GM23338 (cell line): ENCODE results near the gene LAMC3. TPM values are rescaled to one million over a fixed set of nuclear protein-coding genes. Genes with fewer than 3 reads are reported as not detected.

Experiments
- ATAC-seq: fragments of 200-7000 bp; cut with Tn5 transposase; 3 replicates; pipeline ENCODE4 v1.9.1; 2020
- DNase-seq: peaks from one replicate; pipeline ENCODE4 v3.0.0-alpha.2; 2015; ENCODE audit warnings: low spot score
- H2AFZ ChIP-seq: fragments of 200-600 bp; sonication (generic); 2 replicates; pipeline ENCODE4 v1.8.0; 2016; ENCODE audit warnings: antibody characterized with exemption, mild to moderate bottlenecking, moderate library complexity
- H3F3A ChIP-seq: fragments of 200-600 bp; sonication (generic); replicated peaks from 2 replicates; pipeline ENCODE4 v1.8.0; 2017; ENCODE audit warnings: antibody characterized with exemption, mixed run types, low read depth
- H3K27ac ChIP-seq: fragments of 200-600 bp; sonication (generic); 2 replicates; pipeline ENCODE4 v1.6.1; 2016; ENCODE audit warnings: low read depth
- H3K27me3 ChIP-seq: fragments of 200-600 bp; sonication (generic); 2 replicates; pipeline ENCODE4 v1.8.0; 2016; ENCODE audit warnings: mild to moderate bottlenecking, mixed run types, moderate library complexity; ENCODE audit not compliant: insufficient read depth
- H3K36me3 ChIP-seq: fragments of 200-600 bp; sonication (generic); 2 replicates; pipeline ENCODE4 v1.8.0; 2016; ENCODE audit warnings: mild to moderate bottlenecking; ENCODE audit not compliant: insufficient read depth
- H3K4me1 ChIP-seq: fragments of 200-600 bp; sonication (generic); 2 replicates; pipeline ENCODE4 v1.8.0; 2016; ENCODE audit warnings: mild to moderate bottlenecking, moderate library complexity; ENCODE audit not compliant: insufficient read depth
- H3K4me2 ChIP-seq: fragments of 200-600 bp; sonication (generic); 2 replicates; pipeline ENCODE4 v1.7.1; 2017; ENCODE audit warnings: mixed run types
- H3K4me3 ChIP-seq: fragments of 200-600 bp; sonication (generic); 2 replicates; pipeline ENCODE4 v1.6.1; 2016; ENCODE audit warnings: mixed run types
- H3K79me2 ChIP-seq: fragments of 200-600 bp; sonication (generic); replicated peaks from 2 replicates; pipeline ENCODE4 v1.8.0; 2017; ENCODE audit warnings: mild to moderate bottlenecking; ENCODE audit not compliant: insufficient read depth
- H3K9me2 ChIP-seq: fragments of 200-600 bp; sonication (generic); 2 replicates; pipeline ENCODE4 v1.8.0; 2017; ENCODE audit not compliant: insufficient read depth
- H4K20me1 ChIP-seq: fragments of 200-600 bp; sonication (generic); replicated peaks from 2 replicates; pipeline ENCODE4 v1.8.0; 2017; ENCODE audit warnings: mild to moderate bottlenecking; ENCODE audit not compliant: insufficient read depth
- H3K27ac Mint-ChIP-seq: 2 replicates; pipeline ENCODE4 v1.8.0; 2020; ENCODE audit warnings: inconsistent platforms, mild to moderate bottlenecking, moderate library complexity, mixed read lengths
- H3K27me3 Mint-ChIP-seq: 3 replicates; pipeline ENCODE4 v1.8.0; 2022; ENCODE audit warnings: low read depth, mild to moderate bottlenecking, moderate library complexity, mixed read lengths, inconsistent platforms; ENCODE audit not compliant: insufficient read depth, poor library complexity
- H3K36me3 Mint-ChIP-seq: 3 replicates; pipeline ENCODE4 v1.8.0; 2021; ENCODE audit warnings: low read depth, mild to moderate bottlenecking, inconsistent platforms, moderate library complexity, mixed read lengths
- H3K4me1 Mint-ChIP-seq: 3 replicates; pipeline ENCODE4 v1.8.0; 2020; ENCODE audit warnings: mild to moderate bottlenecking, inconsistent platforms, mixed read lengths
- H3K4me3 Mint-ChIP-seq: 3 replicates; pipeline ENCODE4 v1.8.0; 2021; ENCODE audit warnings: moderate library complexity, mild to moderate bottlenecking, inconsistent platforms, mixed read lengths
- H3K9me3 Mint-ChIP-seq: 3 replicates; pipeline ENCODE4 v1.8.0; 2020; ENCODE audit warnings: moderate library complexity, mild to moderate bottlenecking, inconsistent platforms, mixed read lengths
- CREB1 ChIP-seq: fragments of 250-450 bp; sonication (Bioruptor Pico); IDR thresholded peaks from 2 replicates; pipeline ENCODE4 v1.5.0; 2020; ENCODE audit warnings: low read depth, mild to moderate bottlenecking, moderate library complexity
- EZH2 ChIP-seq: fragments of 200-600 bp; sonication (generic); IDR thresholded peaks from one replicate; pipeline ENCODE4 v1.8.0; 2017; ENCODE audit warnings: antibody characterized with exemption, mild to moderate bottlenecking, low read depth; ENCODE audit not compliant: unreplicated experiment
- EZH2phosphoT487 ChIP-seq: fragments of 200-600 bp; sonication (generic); IDR thresholded peaks from one replicate; pipeline ENCODE4 v1.8.1; 2018; ENCODE audit warnings: antibody characterized with exemption; ENCODE audit not compliant: unreplicated experiment
- JUNB ChIP-seq: IDR thresholded peaks from one replicate; pipeline ENCODE4 v1.6.1; 2016; ENCODE audit warnings: antibody characterized with exemption; ENCODE audit not compliant: unreplicated experiment
- NANOG ChIP-seq: IDR thresholded peaks from 2 replicates; pipeline ENCODE4 v1.6.1; 2016; ENCODE audit warnings: antibody characterized with exemption, borderline replicate concordance
- POLR2AphosphoS5 ChIP-seq: IDR thresholded peaks from 2 replicates; pipeline ENCODE4 v1.6.1; 2016; ENCODE audit warnings: antibody characterized with exemption, low read depth
- STAT1 ChIP-seq: IDR thresholded peaks from one replicate; pipeline ENCODE4 v1.6.1; 2016; ENCODE audit warnings: antibody characterized with exemption; ENCODE audit not compliant: unreplicated experiment
- ZNF114 ChIP-seq: fragments of 250-450 bp; sonication (Bioruptor Pico); IDR thresholded peaks from 2 replicates; pipeline ENCODE4 v1.5.0; 2020; ENCODE audit warnings: mild to moderate bottlenecking, moderate library complexity
- ZNF331 ChIP-seq: fragments of 250-450 bp; sonication (Bioruptor Pico); IDR thresholded peaks from 2 replicates; pipeline ENCODE4 v1.5.0; 2020; ENCODE audit warnings: low read depth, mild to moderate bottlenecking, moderate library complexity
- polyA plus RNA-seq: library from polyadenylated mRNA; unstranded; fragments of >200 nt; fragmentation: Nextera tagmentation; extraction: Ambion mirVana; gene quantifications from 2 replicates; pipeline ENCODE4 v1.2.1, GENCODE V29; 2016
- total RNA-seq: library from RNA; depleted of rRNA; stranded (reverse); fragments of >200 nt; shearing (Covaris generic); gene quantifications from 2 replicates; pipeline ENCODE4 v1.2.3, GENCODE V29; 2014
- TF ChIP-seq, protein P1 (sequence below): fragments of 250-450 bp; sonication (Bioruptor Pico); IDR thresholded peaks from 2 replicates; pipeline ENCODE4 v1.5.0; 2020; ENCODE audit warnings: mild to moderate bottlenecking, moderate library complexity
- TF ChIP-seq, protein P2 (sequence below): IDR thresholded peaks from 2 replicates; pipeline ENCODE4 v1.6.1; 2016; ENCODE audit warnings: antibody characterized with exemption
- TF ChIP-seq, protein P3 (sequence below), 2 experiments: fragments of 200-600 bp in 1 of 2; sonication (generic) in 1 of 2; conservative IDR thresholded peaks; 2 replicates each; pipeline versions ENCODE4 v1.5.1 to v1.6.1; 2016 to 2017; ENCODE audit warnings: antibody characterized with exemption in 2 of 2, low read depth in 2 of 2, mild to moderate bottlenecking in 2 of 2, moderate library complexity in 1 of 2
- TF ChIP-seq, protein P4 (sequence below): IDR thresholded peaks from one replicate; pipeline ENCODE4 v1.6.1; 2018; ENCODE audit warnings: antibody characterized with exemption; ENCODE audit not compliant: unreplicated experiment

Gene LAMC3
- total and polyA plus RNA-seq, 2 experiments from 2014 or later, result 9.0 to 27.4 TPM

GRCh38 chr9:130989391-130989790, 19.6 kb upstream of the LAMC3 start:
- TF ChIP-seq, protein P1, sequence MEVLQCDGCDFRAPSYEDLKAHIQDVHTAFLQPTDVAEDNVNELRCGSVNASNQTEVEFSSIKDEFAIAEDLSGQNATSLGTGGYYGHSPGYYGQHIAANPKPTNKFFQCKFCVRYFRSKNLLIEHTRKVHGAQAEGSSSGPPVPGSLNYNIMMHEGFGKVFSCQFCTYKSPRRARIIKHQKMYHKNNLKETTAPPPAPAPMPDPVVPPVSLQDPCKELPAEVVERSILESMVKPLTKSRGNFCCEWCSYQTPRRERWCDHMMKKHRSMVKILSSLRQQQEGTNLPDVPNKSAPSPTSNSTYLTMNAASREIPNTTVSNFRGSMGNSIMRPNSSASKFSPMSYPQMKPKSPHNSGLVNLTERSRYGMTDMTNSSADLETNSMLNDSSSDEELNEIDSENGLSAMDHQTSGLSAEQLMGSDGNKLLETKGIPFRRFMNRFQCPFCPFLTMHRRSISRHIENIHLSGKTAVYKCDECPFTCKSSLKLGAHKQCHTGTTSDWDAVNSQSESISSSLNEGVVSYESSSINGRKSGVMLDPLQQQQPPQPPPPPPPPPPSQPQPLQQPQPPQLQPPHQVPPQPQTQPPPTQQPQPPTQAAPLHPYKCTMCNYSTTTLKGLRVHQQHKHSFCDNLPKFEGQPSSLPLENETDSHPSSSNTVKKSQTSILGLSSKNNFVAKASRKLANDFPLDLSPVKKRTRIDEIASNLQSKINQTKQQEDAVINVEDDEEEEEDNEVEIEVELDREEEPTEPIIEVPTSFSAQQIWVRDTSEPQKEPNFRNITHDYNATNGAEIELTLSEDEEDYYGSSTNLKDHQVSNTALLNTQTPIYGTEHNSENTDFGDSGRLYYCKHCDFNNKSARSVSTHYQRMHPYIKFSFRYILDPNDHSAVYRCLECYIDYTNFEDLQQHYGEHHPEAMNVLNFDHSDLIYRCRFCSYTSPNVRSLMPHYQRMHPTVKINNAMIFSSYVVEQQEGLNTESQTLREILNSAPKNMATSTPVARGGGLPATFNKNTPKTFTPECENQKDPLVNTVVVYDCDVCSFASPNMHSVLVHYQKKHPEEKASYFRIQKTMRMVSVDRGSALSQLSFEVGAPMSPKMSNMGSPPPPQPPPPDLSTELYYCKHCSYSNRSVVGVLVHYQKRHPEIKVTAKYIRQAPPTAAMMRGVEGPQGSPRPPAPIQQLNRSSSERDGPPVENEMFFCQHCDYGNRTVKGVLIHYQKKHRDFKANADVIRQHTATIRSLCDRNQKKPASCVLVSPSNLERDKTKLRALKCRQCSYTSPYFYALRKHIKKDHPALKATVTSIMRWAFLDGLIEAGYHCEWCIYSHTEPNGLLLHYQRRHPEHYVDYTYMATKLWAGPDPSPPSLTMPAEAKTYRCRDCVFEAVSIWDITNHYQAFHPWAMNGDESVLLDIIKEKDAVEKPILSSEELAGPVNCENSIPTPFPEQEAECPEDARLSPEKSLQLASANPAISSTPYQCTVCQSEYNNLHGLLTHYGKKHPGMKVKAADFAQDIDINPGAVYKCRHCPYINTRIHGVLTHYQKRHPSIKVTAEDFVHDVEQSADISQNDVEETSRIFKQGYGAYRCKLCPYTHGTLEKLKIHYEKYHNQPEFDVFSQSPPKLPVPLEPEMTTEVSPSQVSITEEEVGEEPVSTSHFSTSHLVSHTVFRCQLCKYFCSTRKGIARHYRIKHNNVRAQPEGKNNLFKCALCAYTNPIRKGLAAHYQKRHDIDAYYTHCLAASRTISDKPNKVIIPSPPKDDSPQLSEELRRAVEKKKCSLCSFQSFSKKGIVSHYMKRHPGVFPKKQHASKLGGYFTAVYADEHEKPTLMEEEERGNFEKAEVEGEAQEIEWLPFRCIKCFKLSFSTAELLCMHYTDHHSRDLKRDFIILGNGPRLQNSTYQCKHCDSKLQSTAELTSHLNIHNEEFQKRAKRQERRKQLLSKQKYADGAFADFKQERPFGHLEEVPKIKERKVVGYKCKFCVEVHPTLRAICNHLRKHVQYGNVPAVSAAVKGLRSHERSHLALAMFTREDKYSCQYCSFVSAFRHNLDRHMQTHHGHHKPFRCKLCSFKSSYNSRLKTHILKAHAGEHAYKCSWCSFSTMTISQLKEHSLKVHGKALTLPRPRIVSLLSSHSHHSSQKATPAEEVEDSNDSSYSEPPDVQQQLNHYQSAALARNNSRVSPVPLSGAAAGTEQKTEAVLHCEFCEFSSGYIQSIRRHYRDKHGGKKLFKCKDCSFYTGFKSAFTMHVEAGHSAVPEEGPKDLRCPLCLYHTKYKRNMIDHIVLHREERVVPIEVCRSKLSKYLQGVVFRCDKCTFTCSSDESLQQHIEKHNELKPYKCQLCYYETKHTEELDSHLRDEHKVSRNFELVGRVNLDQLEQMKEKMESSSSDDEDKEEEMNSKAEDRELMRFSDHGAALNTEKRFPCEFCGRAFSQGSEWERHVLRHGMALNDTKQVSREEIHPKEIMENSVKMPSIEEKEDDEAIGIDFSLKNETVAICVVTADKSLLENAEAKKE (CRISPR knock-in tag), result no peak
- TF ChIP-seq CREB1, result no peak
- TF ChIP-seq ZNF114, result no peak
- TF ChIP-seq STAT1, result no peak
- no peak for TF ChIP-seq NANOG
- TF ChIP-seq JUNB, result no peak
- TF ChIP-seq EZH2phosphoT487, result no peak
- no peak for TF ChIP-seq ZNF331 (CRISPR knock-in tag)
- TF ChIP-seq, protein P2, sequence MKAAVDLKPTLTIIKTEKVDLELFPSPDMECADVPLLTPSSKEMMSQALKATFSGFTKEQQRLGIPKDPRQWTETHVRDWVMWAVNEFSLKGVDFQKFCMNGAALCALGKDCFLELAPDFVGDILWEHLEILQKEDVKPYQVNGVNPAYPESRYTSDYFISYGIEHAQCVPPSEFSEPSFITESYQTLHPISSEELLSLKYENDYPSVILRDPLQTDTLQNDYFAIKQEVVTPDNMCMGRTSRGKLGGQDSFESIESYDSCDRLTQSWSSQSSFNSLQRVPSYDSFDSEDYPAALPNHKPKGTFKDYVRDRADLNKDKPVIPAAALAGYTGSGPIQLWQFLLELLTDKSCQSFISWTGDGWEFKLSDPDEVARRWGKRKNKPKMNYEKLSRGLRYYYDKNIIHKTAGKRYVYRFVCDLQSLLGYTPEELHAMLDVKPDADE, result no peak
- TF ChIP-seq, protein P3, sequence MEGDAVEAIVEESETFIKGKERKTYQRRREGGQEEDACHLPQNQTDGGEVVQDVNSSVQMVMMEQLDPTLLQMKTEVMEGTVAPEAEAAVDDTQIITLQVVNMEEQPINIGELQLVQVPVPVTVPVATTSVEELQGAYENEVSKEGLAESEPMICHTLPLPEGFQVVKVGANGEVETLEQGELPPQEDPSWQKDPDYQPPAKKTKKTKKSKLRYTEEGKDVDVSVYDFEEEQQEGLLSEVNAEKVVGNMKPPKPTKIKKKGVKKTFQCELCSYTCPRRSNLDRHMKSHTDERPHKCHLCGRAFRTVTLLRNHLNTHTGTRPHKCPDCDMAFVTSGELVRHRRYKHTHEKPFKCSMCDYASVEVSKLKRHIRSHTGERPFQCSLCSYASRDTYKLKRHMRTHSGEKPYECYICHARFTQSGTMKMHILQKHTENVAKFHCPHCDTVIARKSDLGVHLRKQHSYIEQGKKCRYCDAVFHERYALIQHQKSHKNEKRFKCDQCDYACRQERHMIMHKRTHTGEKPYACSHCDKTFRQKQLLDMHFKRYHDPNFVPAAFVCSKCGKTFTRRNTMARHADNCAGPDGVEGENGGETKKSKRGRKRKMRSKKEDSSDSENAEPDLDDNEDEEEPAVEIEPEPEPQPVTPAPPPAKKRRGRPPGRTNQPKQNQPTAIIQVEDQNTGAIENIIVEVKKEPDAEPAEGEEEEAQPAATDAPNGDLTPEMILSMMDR (conservative IDR thresholded peaks at IDR 0.05; ENCODE audit: low read depth in 2 of 2), result no peak
- TF ChIP-seq POLR2AphosphoS5, result no peak
- TF ChIP-seq, protein P4, sequence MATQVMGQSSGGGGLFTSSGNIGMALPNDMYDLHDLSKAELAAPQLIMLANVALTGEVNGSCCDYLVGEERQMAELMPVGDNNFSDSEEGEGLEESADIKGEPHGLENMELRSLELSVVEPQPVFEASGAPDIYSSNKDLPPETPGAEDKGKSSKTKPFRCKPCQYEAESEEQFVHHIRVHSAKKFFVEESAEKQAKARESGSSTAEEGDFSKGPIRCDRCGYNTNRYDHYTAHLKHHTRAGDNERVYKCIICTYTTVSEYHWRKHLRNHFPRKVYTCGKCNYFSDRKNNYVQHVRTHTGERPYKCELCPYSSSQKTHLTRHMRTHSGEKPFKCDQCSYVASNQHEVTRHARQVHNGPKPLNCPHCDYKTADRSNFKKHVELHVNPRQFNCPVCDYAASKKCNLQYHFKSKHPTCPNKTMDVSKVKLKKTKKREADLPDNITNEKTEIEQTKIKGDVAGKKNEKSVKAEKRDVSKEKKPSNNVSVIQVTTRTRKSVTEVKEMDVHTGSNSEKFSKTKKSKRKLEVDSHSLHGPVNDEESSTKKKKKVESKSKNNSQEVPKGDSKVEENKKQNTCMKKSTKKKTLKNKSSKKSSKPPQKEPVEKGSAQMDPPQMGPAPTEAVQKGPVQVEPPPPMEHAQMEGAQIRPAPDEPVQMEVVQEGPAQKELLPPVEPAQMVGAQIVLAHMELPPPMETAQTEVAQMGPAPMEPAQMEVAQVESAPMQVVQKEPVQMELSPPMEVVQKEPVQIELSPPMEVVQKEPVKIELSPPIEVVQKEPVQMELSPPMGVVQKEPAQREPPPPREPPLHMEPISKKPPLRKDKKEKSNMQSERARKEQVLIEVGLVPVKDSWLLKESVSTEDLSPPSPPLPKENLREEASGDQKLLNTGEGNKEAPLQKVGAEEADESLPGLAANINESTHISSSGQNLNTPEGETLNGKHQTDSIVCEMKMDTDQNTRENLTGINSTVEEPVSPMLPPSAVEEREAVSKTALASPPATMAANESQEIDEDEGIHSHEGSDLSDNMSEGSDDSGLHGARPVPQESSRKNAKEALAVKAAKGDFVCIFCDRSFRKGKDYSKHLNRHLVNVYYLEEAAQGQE, result no peak
- no peak for TF ChIP-seq EZH2
- Histone ChIP-seq H3K79me2 (no peaks in the 10 kb centered on the region), H3K36me3 (no peaks in the 10 kb centered on the region), H3K4me3 (no peak overlapping the region), H2AFZ (no peak overlapping the region), H3K9me2 (no peaks in the 10 kb centered on the region), H3F3A (0 out of 2 replicates have a peak, but pooled peaks cover 3% of the 10 kb centered on the region), H3K4me1 (peaks cover 11% of the 10 kb centered on the region; the same call in 1 of the 2 replicates), H3K27ac (no peak overlapping the region), H3K27me3 (no peaks in the 10 kb centered on the region), H3K4me2 (no peak overlapping the region), H4K20me1 (no peaks in the 10 kb centered on the region)
- no peaks in the 10 kb centered on the region for H3K9me3 Mint-ChIP-seq
- H3K36me3 Mint-ChIP-seq, result no peaks in the 10 kb centered on the region
- DNase-seq (no peak), ATAC-seq (no peak)
- no peak overlapping the region for H3K27ac Mint-ChIP-seq
- peaks cover 21% of the 10 kb centered on the region for H3K4me1 Mint-ChIP-seq
- H3K4me3 Mint-ChIP-seq, result no peak overlapping the region
- H3K27me3 Mint-ChIP-seq, result peaks cover 22% of the 10 kb centered on the region
